BJ (cell line): ENCODE measurements around the gene EMC8. TPM values are rescaled to one million over a fixed set of nuclear protein-coding genes. Genes with fewer than 3 reads are reported as not detected.

Experiments used
- CTCF ChIA-PET: fragments of 350-600 bp; formaldehyde crosslinking; extraction: SDS; loops from one replicate; lab custom pipeline; 2021; ENCODE audit warnings: antibody characterized with exemption, inconsistent platforms; lab: Yijun Ruan, JAX
- POLR2A ChIA-PET: fragments of 300-600 bp; sonication (Branson Sonifier 250); formaldehyde crosslinking; extraction: SDS; loops from one replicate; lab custom pipeline; 2021; ENCODE audit warnings: antibody characterized with exemption; lab: Charles Lee
- DNase-seq: peaks from one replicate; pipeline ENCODE4 v3.0.0-alpha.2; 2011; ENCODE audit warnings: low read depth
- H3K27me3 ChIP-seq: 2 replicates; pipeline ENCODE4 v1.6.0; 2011; ENCODE audit warnings: low read length; ENCODE audit not compliant: control insufficient read depth, insufficient read depth
- H3K36me3 ChIP-seq: 2 replicates; pipeline ENCODE4 v1.5.1; 2011; ENCODE audit warnings: low read length; ENCODE audit not compliant: control insufficient read depth, insufficient read depth
- H3K4me3 ChIP-seq: 2 replicates; pipeline ENCODE4 v1.5.1; 2011; ENCODE audit warnings: low read depth, mild to moderate bottlenecking, control low read depth, low read length
- CTCF ChIP-seq: IDR thresholded peaks from 2 replicates; pipeline ENCODE4 v1.5.1; 2011; ENCODE audit warnings: low read depth, mild to moderate bottlenecking, control low read depth, inconsistent platforms, low read length, moderate library complexity; ENCODE audit not compliant: insufficient read depth
- polyA plus RNA-seq: library from polyadenylated mRNA; depleted of rRNA; stranded (reverse); fragments of >200 nt; gene quantifications from 2 replicates; pipeline ENCODE4 v1.2.3, GENCODE V29; 2011

The EMC8 gene
- polyA plus RNA-seq, 1 experiment = 36.9 TPM

GRCh38 chr16:85829751-85830445 is 30.6 kb upstream of the EMC8 start:
- Histone ChIP-seq H3K27me3 (peaks cover 5% of the 10 kb centered on the region), H3K4me3 (no peak overlapping the region), H3K36me3 (no peaks in the 10 kb centered on the region)
- ChIA-PET CTCF (interaction anchor here (1.0 to 3.1 kb wide), 3 partner anchors 9 to 188 kb away, joined by 3 to 17 read pairs (median 4); no protein-coding TSS in a partner anchor), POLR2A (no interaction called here)
- no peak for DNase-seq
- no peak for TF ChIP-seq CTCF

GRCh38 chr16:85829171-85829719 is 29.9 kb upstream of the EMC8 start:
- Histone ChIP-seq H3K4me3 (no peak overlapping the region), H3K27me3 (peaks cover 5% of the 10 kb centered on the region), H3K36me3 (no peaks in the 10 kb centered on the region)
- ChIA-PET POLR2A (no interaction called here), CTCF (interaction anchor here (3.1 kb wide), 1 partner anchor 8 kb away, joined by 17 read pairs; no protein-coding TSS in a partner anchor)
- TF ChIP-seq CTCF = no peak
- DNase-seq = no peak

GRCh38 chr16:85828166-85828565 is 28.8 kb upstream of the EMC8 start:
- CTCF ChIA-PET = interaction anchor here (0.7 kb wide), 1 partner anchor 9 kb away, joined by 3 read pairs; no protein-coding TSS in a partner anchor
- TF ChIP-seq CTCF = no peak
- Histone ChIP-seq H3K27me3 (peaks cover 5% of the 10 kb centered on the region), H3K36me3 (no peaks in the 10 kb centered on the region), H3K4me3 (no peak overlapping the region)
- DNase-seq = no peak
- POLR2A ChIA-PET = no interaction called here

- no peak for TF ChIP-seq CTCF
- no peaks in the 10 kb centered on the region for H3K36me3 ChIP-seq
- ChIA-PET POLR2A (no interaction called here), CTCF (interaction anchor here (1.0 kb wide), 1 partner anchor 190 kb away, joined by 3 read pairs; no protein-coding TSS in a partner anchor)
- no peak for DNase-seq
- no peak overlapping the region for H3K4me3 ChIP-seq
- H3K27me3 ChIP-seq = peaks cover 5% of the 10 kb centered on the region
These were observed 27.4 kb upstream of the EMC8 start for GRCh38 chr16:85826686-85827247.

- no peak for DNase-seq
- ChIA-PET POLR2A (no interaction called here), CTCF (no interaction called here)
- no peak overlapping the region for H3K4me3 ChIP-seq
- no peaks in the 10 kb centered on the region for H3K36me3 ChIP-seq
- TF ChIP-seq CTCF = no peak
- H3K27me3 ChIP-seq = peaks cover 9% of the 10 kb centered on the region
These were observed 26.0 kb upstream of the EMC8 start for GRCh38 chr16:85825326-85825725.
